ENCODE data around the gene S1PR4. TPM values are rescaled to one million over a fixed set of nuclear protein-coding genes. Genes with fewer than 3 reads are reported as not detected.
"Not testable (repeated sequence)": the region's sequence is repeated elsewhere in the genome, so short reads cannot be mapped to it uniquely, and the experiment has no call there.

S1PR4 gene
- polyA plus RNA-seq, 1 donor = 0.34 TPM

GRCh38 chr19:3196064-3196932 is 17.7 kb downstream of the S1PR4 start:
- DNase-seq = no peak

- no peak for DNase-seq
These were observed 18.3 kb downstream of the S1PR4 start for GRCh38 chr19:3196933-3197205.

GRCh38 chr19:3198901-3199700 is 20.5 kb downstream of the S1PR4 start:
- no peak for DNase-seq

- no peak for DNase-seq
These were observed 22.6 kb downstream of the S1PR4 start for GRCh38 chr19:3201072-3201700.

GRCh38 chr19:3201911-3202310 is 23.3 kb downstream of the S1PR4 start:
- DNase-seq = no peak

- no peak for DNase-seq
These were observed 23.8 kb downstream of the S1PR4 start for GRCh38 chr19:3202346-3202745.

GRCh38 chr19:3202895-3203294 is 24.3 kb downstream of the S1PR4 start:
- not testable (repeated sequence) for DNase-seq

- no peak for DNase-seq
These were observed 25.5 kb downstream of the S1PR4 start for GRCh38 chr19:3203805-3204645.

- no peak for DNase-seq
These were observed 26.2 kb downstream of the S1PR4 start for GRCh38 chr19:3204646-3205275.

- no peak for DNase-seq
These were observed 27.8 kb downstream of the S1PR4 start for GRCh38 chr19:3206216-3206953.

- no peak for DNase-seq
These were observed 29.1 kb downstream of the S1PR4 start for GRCh38 chr19:3207461-3208242.

GRCh38 chr19:3208317-3209207 is 30.0 kb downstream of the S1PR4 start:
- no peak for DNase-seq

GRCh38 chr19:3210347-3211017 is 31.9 kb downstream of the S1PR4 start:
- DNase-seq = no peak

GRCh38 chr19:3211191-3211590 is 32.6 kb downstream of the S1PR4 start:
- no peak for DNase-seq

GRCh38 chr19:3213159-3213558 is 34.6 kb downstream of the S1PR4 start:
- DNase-seq = no peak

- DNase-seq = no peak
These were observed 38.3 kb downstream of the S1PR4 start for GRCh38 chr19:3216874-3217273.

- no peak for DNase-seq
These were observed 42.0 kb downstream of the S1PR4 start for GRCh38 chr19:3220576-3220975.

- DNase-seq = not testable (repeated sequence)
These were observed 43.0 kb downstream of the S1PR4 start for GRCh38 chr19:3221576-3221975.

- no peak for DNase-seq
These were observed 44.1 kb downstream of the S1PR4 start for GRCh38 chr19:3222709-3223108.

Measured in hindlimb muscle (tissue), 1 donor.